Breast epithelium (tissue), 4 donors: Measurements from ENCODE around the gene LRRIQ3. TPM values are rescaled to one million over a fixed set of nuclear protein-coding genes. Genes with fewer than 3 reads are reported as not detected.

Experiments
- DNase-seq, 2 donors: peaks; one replicate each; pipeline ENCODE4 v3.0.0-alpha.2; 2019; ENCODE audit warnings: low spot score in 2 of 2
- H3K27ac ChIP-seq, 2 donors: fragments of 200-600 bp; sonication (generic) in 1 of 2; one replicate each; pipeline ENCODE4 v1.5.1; 2016 to 2019; ENCODE audit warnings: mild to moderate bottlenecking in 1 of 2
- H3K27me3 ChIP-seq, 2 donors: fragments of 200-600 bp; sonication (generic) in 1 of 2; one replicate each; pipeline versions ENCODE4 v1.5.1 to v1.6.0; 2017 to 2019; ENCODE audit warnings: control low read depth in 1 of 2, mild to moderate bottlenecking in 1 of 2
- H3K36me3 ChIP-seq: fragments of 200-600 bp; one replicate; pipeline ENCODE4 v1.5.1; 2019
- H3K4me1 ChIP-seq, 2 donors: fragments of 200-600 bp; sonication (generic); one replicate each; pipeline ENCODE4 v1.5.1; 2016 to 2019; ENCODE audit warnings: control low read depth in 1 of 2
- H3K4me3 ChIP-seq, 3 donors: fragments of 200-600 bp; sonication (generic); 1 replicate in 2 of 3; 2 replicates in 1 of 3; pipeline ENCODE4 v1.5.1; 2016 to 2019; ENCODE audit warnings: mild to moderate bottlenecking in 3 of 3, moderate library complexity in 2 of 3
- H3K9me3 ChIP-seq, 2 donors: fragments of 200-600 bp; sonication (generic) in 1 of 2; one replicate each; pipeline ENCODE4 v1.5.1; 2016 to 2019; ENCODE audit warnings: control low read depth in 1 of 2
- CTCF ChIP-seq, 3 donors: fragments of 450-650 bp; IDR thresholded peaks; one replicate each; pipeline ENCODE4 v1.5.1; 2016 to 2017; ENCODE audit warnings: antibody characterized with exemption in 3 of 3, mild to moderate bottlenecking in 3 of 3, moderate library complexity in 3 of 3
- POLR2A ChIP-seq: fragments of 450-650 bp; IDR thresholded peaks from one replicate; pipeline ENCODE4 v1.6.1; 2016; ENCODE audit warnings: antibody characterized with exemption, mild to moderate bottlenecking, moderate library complexity
- POLR2AphosphoS5 ChIP-seq, 3 donors: sonication (generic); formaldehyde crosslinking; IDR thresholded peaks; one replicate each; pipeline ENCODE4 v1.6.1; 2017; ENCODE audit warnings: antibody characterized with exemption in 3 of 3
- intact Hi-C: fragments of 100-400 bp; cut with DNase I; formaldehyde crosslinking; loops from one replicate; pipeline ENCODE4 v1.15.1; 2023; ENCODE audit warnings: low total_unique reads
- total RNA-seq, 3 donors: library from RNA; depleted of rRNA; stranded (reverse); fragments of >200 nt; gene quantifications; one replicate each; pipeline ENCODE4 v1.1.0, GENCODE V29; 2016

LRRIQ3 gene
- total RNA-seq, 3 donors from 2014 or later: 0.33 to 2.6 (median 1.8) TPM

- no peaks in the 10 kb centered on the region for H3K36me3 ChIP-seq
- no peak for TF ChIP-seq POLR2A
- no peaks in the 10 kb centered on the region for H3K9me3 ChIP-seq
- no peaks in the 10 kb centered on the region for H3K4me1 ChIP-seq
- no peak overlapping the region for H3K27ac ChIP-seq
- DNase-seq: no peak
- no peaks in the 10 kb centered on the region for H3K27me3 ChIP-seq
- H3K4me3 ChIP-seq: no peak overlapping the region
- intact Hi-C loops: no loop called here
Measured at GRCh38 chr1:74057719-74058118, 140.3 kb downstream of the LRRIQ3 start.

GRCh38 chr1:74053407-74053806 lies 144.6 kb downstream of the LRRIQ3 start:
- H3K27me3 ChIP-seq: no peaks in the 10 kb centered on the region
- intact Hi-C loops: no loop called here
- no peak for DNase-seq
- no peak overlapping the region for H3K4me3 ChIP-seq
- no peaks in the 10 kb centered on the region for H3K36me3 ChIP-seq
- H3K4me1 ChIP-seq: no peaks in the 10 kb centered on the region
- no peak for TF ChIP-seq POLR2AphosphoS5 (IDR thresholded peaks at IDR 0.05)
- no peak for TF ChIP-seq CTCF (IDR thresholded peaks at IDR 0.05)
- no peak for TF ChIP-seq POLR2A
- H3K27ac ChIP-seq: no peak overlapping the region
- H3K9me3 ChIP-seq: no peaks in the 10 kb centered on the region

GRCh38 chr1:74050386-74050785 lies 147.6 kb downstream of the LRRIQ3 start:
- DNase-seq: no peak
- Histone ChIP-seq H3K4me1 (no peaks in the 10 kb centered on the region), H3K27me3 (no peaks in the 10 kb centered on the region), H3K4me3 (no peak overlapping the region), H3K36me3 (no peaks in the 10 kb centered on the region), H3K9me3 (peaks cover 0 to 3% of the 10 kb centered on the region in 2 donors), H3K27ac (no peak overlapping the region)
- intact Hi-C loops: no loop called here
- TF ChIP-seq POLR2A (no peak), POLR2AphosphoS5 (IDR thresholded peaks at IDR 0.05) (no peak)

- Histone ChIP-seq H3K4me1 (no peaks in the 10 kb centered on the region), H3K4me3 (no peak overlapping the region), H3K36me3 (no peaks in the 10 kb centered on the region), H3K27me3 (no peaks in the 10 kb centered on the region), H3K9me3 (no peaks in the 10 kb centered on the region), H3K27ac (no peak overlapping the region)
- TF ChIP-seq CTCF (IDR thresholded peaks at IDR 0.05): no peak
- no peak for TF ChIP-seq POLR2AphosphoS5 (IDR thresholded peaks at IDR 0.05)
- no peak for TF ChIP-seq POLR2A
- intact Hi-C loops: no loop called here
- DNase-seq: no peak
Measured at GRCh38 chr1:74038042-74038441, 159.9 kb downstream of the LRRIQ3 start.

GRCh38 chr1:74012583-74012982 lies 185.4 kb downstream of the LRRIQ3 start:
- no peak overlapping the region for H3K27ac ChIP-seq
- H3K36me3 ChIP-seq: no peaks in the 10 kb centered on the region
- no peak overlapping the region for H3K4me3 ChIP-seq
- DNase-seq: no peak
- no peaks in the 10 kb centered on the region for H3K9me3 ChIP-seq
- no peaks in the 10 kb centered on the region for H3K4me1 ChIP-seq
- intact Hi-C loops: no loop called here
- H3K27me3 ChIP-seq: no peaks in the 10 kb centered on the region
- no peak for TF ChIP-seq POLR2AphosphoS5 (IDR thresholded peaks at IDR 0.05)
- no peak for TF ChIP-seq POLR2A
- TF ChIP-seq CTCF (IDR thresholded peaks at IDR 0.05): no peak

GRCh38 chr1:74011736-74012135 lies 186.2 kb downstream of the LRRIQ3 start:
- Histone ChIP-seq H3K9me3 (no peaks in the 10 kb centered on the region), H3K4me1 (no peaks in the 10 kb centered on the region), H3K36me3 (no peaks in the 10 kb centered on the region), H3K27ac (no peak overlapping the region), H3K27me3 (no peaks in the 10 kb centered on the region), H3K4me3 (no peak overlapping the region)
- DNase-seq: no peak
- intact Hi-C loops: no loop called here
- no peak for TF ChIP-seq POLR2AphosphoS5 (IDR thresholded peaks at IDR 0.05)
- no peak for TF ChIP-seq POLR2A
- no peak for TF ChIP-seq CTCF (IDR thresholded peaks at IDR 0.05)
